Activated CD8-positive, alpha-beta T cell treated with anti-CD3 and anti-CD28 coated beads for 36 hours (primary cell): ENCODE results near the gene CHST13. TPM values are rescaled to one million over a fixed set of nuclear protein-coding genes. Genes with fewer than 3 reads are reported as not detected.

Source experiments
- ATAC-seq: fragments of 200-7000 bp; cut with Tn5 transposase; one replicate; pipeline ENCODE4 v1.10.0; 2021; ENCODE audit warnings: mild to moderate bottlenecking, moderate library complexity
- CTCF ChIA-PET: fragments of 350-600 bp; sonication (Branson Sonifier 250); formaldehyde crosslinking; loops from one replicate; lab custom pipeline; 2021; ENCODE audit warnings: antibody characterized with exemption; lab: Charles Lee
- POLR2A ChIA-PET: fragments of 350-600 bp; sonication (Branson Sonifier 250); formaldehyde crosslinking; loops from one replicate; lab custom pipeline; 2021; ENCODE audit warnings: antibody characterized with exemption; lab: Charles Lee
- DNase-seq: peaks from one replicate; pipeline ENCODE4 v3.0.0-alpha.2; 2020
- H3K27ac Mint-ChIP-seq: one replicate; pipeline ENCODE4 v1.8.0; 2021; ENCODE audit warnings: mild to moderate bottlenecking, mixed read lengths
- H3K27me3 Mint-ChIP-seq: one replicate; pipeline ENCODE4 v1.8.0; 2021; ENCODE audit warnings: mixed read lengths
- H3K36me3 Mint-ChIP-seq: one replicate; pipeline ENCODE4 v1.8.0; 2021; ENCODE audit warnings: low read depth, mixed read lengths
- H3K4me1 Mint-ChIP-seq: one replicate; pipeline ENCODE4 v1.8.0; 2021; ENCODE audit warnings: low read depth, mixed read lengths
- H3K4me3 Mint-ChIP-seq: one replicate; pipeline ENCODE4 v1.8.0; 2021; ENCODE audit warnings: mild to moderate bottlenecking, moderate library complexity, mixed read lengths
- H3K9me3 Mint-ChIP-seq: one replicate; pipeline ENCODE4 v1.8.0; 2021; ENCODE audit warnings: mixed read lengths
- intact Hi-C: fragments of 100-400 bp; cut with micrococcal nuclease; formaldehyde crosslinking; loops from one replicate; pipeline ENCODE4 v1.10.0; 2022
- total RNA-seq, 2 experiments: library from RNA; stranded (reverse); gene quantifications; one replicate each; pipeline ENCODE4 v1.2.3, GENCODE V29; 2021
- TF ChIP-seq, protein P1 (sequence below): fragments of 200-600 bp; IDR thresholded peaks from one replicate; pipeline ENCODE4 v1.8.0; 2022; ENCODE audit warnings: antibody characterized with exemption, mild to moderate bottlenecking

The CHST13 gene
- total RNA-seq, 2 experiments from 2014 or later: not detected

- H3K4me1 Mint-ChIP-seq: peaks cover 13% of the 10 kb centered on the region
- H3K36me3 Mint-ChIP-seq: no peaks in the 10 kb centered on the region
- no peak for DNase-seq
- H3K9me3 Mint-ChIP-seq: no peaks in the 10 kb centered on the region
- ChIA-PET POLR2A (no interaction called here), CTCF (no interaction called here)
- intact Hi-C loops: no loop called here
- ATAC-seq: no peak
- no peak overlapping the region for H3K4me3 Mint-ChIP-seq
- TF ChIP-seq, protein P1, sequence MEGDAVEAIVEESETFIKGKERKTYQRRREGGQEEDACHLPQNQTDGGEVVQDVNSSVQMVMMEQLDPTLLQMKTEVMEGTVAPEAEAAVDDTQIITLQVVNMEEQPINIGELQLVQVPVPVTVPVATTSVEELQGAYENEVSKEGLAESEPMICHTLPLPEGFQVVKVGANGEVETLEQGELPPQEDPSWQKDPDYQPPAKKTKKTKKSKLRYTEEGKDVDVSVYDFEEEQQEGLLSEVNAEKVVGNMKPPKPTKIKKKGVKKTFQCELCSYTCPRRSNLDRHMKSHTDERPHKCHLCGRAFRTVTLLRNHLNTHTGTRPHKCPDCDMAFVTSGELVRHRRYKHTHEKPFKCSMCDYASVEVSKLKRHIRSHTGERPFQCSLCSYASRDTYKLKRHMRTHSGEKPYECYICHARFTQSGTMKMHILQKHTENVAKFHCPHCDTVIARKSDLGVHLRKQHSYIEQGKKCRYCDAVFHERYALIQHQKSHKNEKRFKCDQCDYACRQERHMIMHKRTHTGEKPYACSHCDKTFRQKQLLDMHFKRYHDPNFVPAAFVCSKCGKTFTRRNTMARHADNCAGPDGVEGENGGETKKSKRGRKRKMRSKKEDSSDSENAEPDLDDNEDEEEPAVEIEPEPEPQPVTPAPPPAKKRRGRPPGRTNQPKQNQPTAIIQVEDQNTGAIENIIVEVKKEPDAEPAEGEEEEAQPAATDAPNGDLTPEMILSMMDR: no peak
- no peak overlapping the region for H3K27ac Mint-ChIP-seq
- no peaks in the 10 kb centered on the region for H3K27me3 Mint-ChIP-seq
Observed at GRCh38 chr3:126488886-126489569, 34.9 kb upstream of the CHST13 start.

DNA sequence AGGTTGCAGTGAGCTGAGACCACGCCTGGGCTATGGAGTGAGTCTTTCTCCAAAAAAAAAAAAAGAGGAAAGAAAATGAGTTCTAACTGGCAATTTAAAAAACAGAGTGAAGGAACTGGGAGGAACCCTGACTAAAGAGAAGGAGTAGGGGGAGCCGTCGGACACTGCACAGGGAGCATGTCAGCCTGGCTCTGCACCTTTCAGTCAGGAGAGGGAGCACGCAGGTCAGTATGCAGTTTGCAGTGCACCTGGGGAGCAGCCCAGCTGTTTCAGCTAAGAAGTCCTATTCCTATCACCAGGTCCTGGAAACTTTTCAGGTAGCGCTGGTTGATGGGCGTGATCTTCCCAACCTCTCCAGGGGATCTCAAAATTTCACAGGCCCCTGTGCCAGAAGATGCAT is 33.3 kb upstream of the CHST13 start:
- POLR2A ChIA-PET: no interaction called here
- TF ChIP-seq, protein P1: no peak
- intact Hi-C loops: no loop called here

GRCh38 chr3:126491221-126492013 is 32.5 kb upstream of the CHST13 start:
- TF ChIP-seq, protein P1: no peak
- ATAC-seq (no peak), DNase-seq (no peak)
- peaks cover 12% of the 10 kb centered on the region for H3K4me1 Mint-ChIP-seq
- ChIA-PET POLR2A (no interaction called here), CTCF (no interaction called here)
- H3K4me3 Mint-ChIP-seq: no peak overlapping the region
- no peaks in the 10 kb centered on the region for H3K9me3 Mint-ChIP-seq
- H3K27ac Mint-ChIP-seq: no peak overlapping the region
- H3K36me3 Mint-ChIP-seq: no peaks in the 10 kb centered on the region
- H3K27me3 Mint-ChIP-seq: no peaks in the 10 kb centered on the region
- intact Hi-C loops: no loop called here

More for the DNA sequence above, 33.3 kb upstream of the CHST13 start:
- CTCF ChIA-PET: no interaction called here
- H3K9me3 Mint-ChIP-seq: no peaks in the 10 kb centered on the region
- ATAC-seq (no peak), DNase-seq (no peak)
- no peaks in the 10 kb centered on the region for H3K27me3 Mint-ChIP-seq
- H3K4me1 Mint-ChIP-seq: peaks cover 13% of the 10 kb centered on the region
- H3K4me3 Mint-ChIP-seq: no peak overlapping the region
- H3K36me3 Mint-ChIP-seq: no peaks in the 10 kb centered on the region
- H3K27ac Mint-ChIP-seq: no peak overlapping the region

DNA sequence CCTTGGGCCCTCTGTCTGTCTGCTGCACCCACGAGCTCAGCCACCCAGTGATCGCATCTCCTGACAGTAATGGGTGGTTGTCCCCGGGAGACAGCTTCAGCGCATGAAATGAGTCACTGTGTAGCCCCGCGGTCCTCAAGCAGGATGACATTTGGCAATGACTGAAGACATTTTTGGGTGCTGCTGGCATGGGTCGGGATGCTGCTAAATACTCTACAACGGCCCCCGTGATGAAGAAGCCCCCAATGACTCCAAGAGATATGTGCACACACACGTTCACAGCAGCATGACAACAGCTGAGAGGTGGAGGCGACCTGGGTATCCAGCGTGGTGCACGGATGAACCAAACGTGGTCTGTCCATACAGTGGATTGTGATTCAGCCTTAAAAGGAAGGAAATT is 30.9 kb upstream of the CHST13 start:
- TF ChIP-seq, protein P1: no peak
- no peak overlapping the region for H3K4me3 Mint-ChIP-seq
- H3K27me3 Mint-ChIP-seq: no peaks in the 10 kb centered on the region
- no peaks in the 10 kb centered on the region for H3K36me3 Mint-ChIP-seq
- ChIA-PET CTCF (interaction anchor here (3.9 kb wide), 1 partner anchor 30 kb away, joined by 9 read pairs; the partner anchor contains the start of gene CHST13), POLR2A (interaction anchor here (0.6 kb wide), 1 partner anchor 904 kb away, joined by 3 read pairs; no protein-coding TSS in a partner anchor)
- DNase-seq: no peak
- no peaks in the 10 kb centered on the region for H3K9me3 Mint-ChIP-seq
- no peak overlapping the region for H3K27ac Mint-ChIP-seq
- H3K4me1 Mint-ChIP-seq: peaks cover 6% of the 10 kb centered on the region
- intact Hi-C loops: no loop called here
- ATAC-seq: no peak

GRCh38 chr3:126493739-126494138 is 30.2 kb upstream of the CHST13 start:
- H3K4me3 Mint-ChIP-seq: no peak overlapping the region
- peak; percentile 10 for DNase-seq
- peaks cover 8% of the 10 kb centered on the region for H3K4me1 Mint-ChIP-seq
- no peaks in the 10 kb centered on the region for H3K9me3 Mint-ChIP-seq
- POLR2A ChIA-PET: no interaction called here
- intact Hi-C loops: no loop called here
- H3K27me3 Mint-ChIP-seq: no peaks in the 10 kb centered on the region
- H3K36me3 Mint-ChIP-seq: no peaks in the 10 kb centered on the region
- H3K27ac Mint-ChIP-seq: no peak overlapping the region
- ATAC-seq: no peak
- TF ChIP-seq, protein P1: no peak
- CTCF ChIA-PET: interaction anchor here (3.9 kb wide), 1 partner anchor 29 kb away, joined by 9 read pairs; the partner anchor contains the start of gene CHST13
